ENCODE data around the gene SMIM35. TPM values are rescaled to one million over a fixed set of nuclear protein-coding genes. Genes with fewer than 3 reads are reported as not detected.

Gene SMIM35
- total and polyA plus RNA-seq, 9 donors, result 0.08 TPM; not detected in 8

DNA sequence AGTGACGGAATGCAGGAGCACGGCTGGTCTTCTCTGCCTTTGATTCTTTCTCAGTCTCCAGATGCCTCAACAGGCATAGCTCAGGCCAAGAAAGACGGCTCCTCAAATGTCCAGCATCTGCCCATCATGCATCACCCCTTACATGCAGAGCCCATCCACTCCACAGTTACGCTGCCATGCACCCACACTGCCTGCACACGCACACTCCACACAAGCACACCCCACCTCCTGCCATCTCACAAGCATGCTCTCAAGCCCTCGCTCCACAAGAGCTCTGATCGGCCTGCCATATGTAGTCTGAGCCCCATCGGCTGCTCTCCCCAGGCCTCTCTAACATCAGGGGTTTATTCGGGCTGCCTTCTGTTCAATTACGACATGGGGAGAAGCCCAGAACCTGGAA is 47.1 kb upstream of the SMIM35 start:
- Histone ChIP-seq H3K4me1 (ENCODE audit: insufficient read depth) (no peaks in the 10 kb centered on the region), H3K27ac (no peak overlapping the region), H3K4me3 (no peak overlapping the region), H3K27me3 (no peaks in the 10 kb centered on the region), H3K36me3 (no peaks in the 10 kb centered on the region), H3K9me3 (no peaks in the 10 kb centered on the region)
- intact Hi-C loops (cut with DNase I), result no loop called here
- WGBS, 3 donors, result 88 to 92% (median 89%) methylated on average over 10 of the region's 10 CpGs
- no peak for TF ChIP-seq POLR2A (IDR thresholded peaks at IDR 0.05)
- TF ChIP-seq EP300 (IDR thresholded peaks at IDR 0.05), result no peak
- TF ChIP-seq, protein P1, sequence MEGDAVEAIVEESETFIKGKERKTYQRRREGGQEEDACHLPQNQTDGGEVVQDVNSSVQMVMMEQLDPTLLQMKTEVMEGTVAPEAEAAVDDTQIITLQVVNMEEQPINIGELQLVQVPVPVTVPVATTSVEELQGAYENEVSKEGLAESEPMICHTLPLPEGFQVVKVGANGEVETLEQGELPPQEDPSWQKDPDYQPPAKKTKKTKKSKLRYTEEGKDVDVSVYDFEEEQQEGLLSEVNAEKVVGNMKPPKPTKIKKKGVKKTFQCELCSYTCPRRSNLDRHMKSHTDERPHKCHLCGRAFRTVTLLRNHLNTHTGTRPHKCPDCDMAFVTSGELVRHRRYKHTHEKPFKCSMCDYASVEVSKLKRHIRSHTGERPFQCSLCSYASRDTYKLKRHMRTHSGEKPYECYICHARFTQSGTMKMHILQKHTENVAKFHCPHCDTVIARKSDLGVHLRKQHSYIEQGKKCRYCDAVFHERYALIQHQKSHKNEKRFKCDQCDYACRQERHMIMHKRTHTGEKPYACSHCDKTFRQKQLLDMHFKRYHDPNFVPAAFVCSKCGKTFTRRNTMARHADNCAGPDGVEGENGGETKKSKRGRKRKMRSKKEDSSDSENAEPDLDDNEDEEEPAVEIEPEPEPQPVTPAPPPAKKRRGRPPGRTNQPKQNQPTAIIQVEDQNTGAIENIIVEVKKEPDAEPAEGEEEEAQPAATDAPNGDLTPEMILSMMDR (IDR thresholded peaks at IDR 0.05), result no peak
- no peak for DNase-seq

DNA sequence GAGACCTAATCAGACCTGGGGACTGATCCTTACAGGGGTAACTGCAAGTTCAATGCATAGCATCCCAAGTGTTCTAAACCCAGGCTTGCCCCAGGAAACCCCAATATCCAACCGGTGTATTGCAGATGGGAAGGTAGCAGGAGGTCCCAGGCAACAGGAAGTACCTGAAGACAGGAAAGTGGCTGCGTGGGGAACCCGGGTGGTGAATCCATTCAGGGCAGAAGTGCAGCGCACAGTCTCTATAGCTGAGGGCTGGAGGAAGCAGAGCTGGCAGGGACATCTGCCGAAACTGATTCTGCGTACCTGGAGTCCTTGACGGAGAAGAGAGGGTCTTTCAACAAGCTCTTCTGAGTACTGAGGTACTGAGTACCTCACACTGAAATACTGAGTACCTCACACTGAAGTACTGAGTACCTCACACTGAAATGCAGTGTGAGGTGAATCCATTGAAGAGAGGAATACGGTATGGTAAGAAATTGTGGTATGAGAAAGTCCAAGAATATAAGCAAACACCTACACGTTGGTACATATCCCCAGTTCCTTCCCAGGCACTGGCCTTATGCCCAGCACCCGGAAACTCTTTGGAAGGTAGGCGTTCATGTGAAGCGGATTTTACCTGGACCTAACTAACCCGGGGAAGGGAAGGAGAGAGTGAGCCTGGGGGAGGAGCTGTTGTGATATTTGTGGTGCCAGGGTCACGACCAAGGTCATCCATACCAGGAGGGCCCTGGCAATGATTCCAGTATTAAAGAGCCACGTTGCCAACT is 45.8 kb upstream of the SMIM35 start:
- 72 to 81% (median 75%) methylated on average over 15 of the region's 15 CpGs for WGBS, 3 donors
- no peaks in the 10 kb centered on the region for H3K36me3 ChIP-seq
- H3K4me1 ChIP-seq (ENCODE audit: insufficient read depth), result no peaks in the 10 kb centered on the region
- no peak overlapping the region for H3K4me3 ChIP-seq
- DNase-seq, result no peak
- no peaks in the 10 kb centered on the region for H3K9me3 ChIP-seq
- no peaks in the 10 kb centered on the region for H3K27me3 ChIP-seq
- TF ChIP-seq, protein P1 (IDR thresholded peaks at IDR 0.05), result no peak
- TF ChIP-seq POLR2A (IDR thresholded peaks at IDR 0.05) (no peak), EP300 (IDR thresholded peaks at IDR 0.05) (no peak)
- H3K27ac ChIP-seq, result no peak overlapping the region
- intact Hi-C loops (cut with DNase I), result no loop called here

DNA sequence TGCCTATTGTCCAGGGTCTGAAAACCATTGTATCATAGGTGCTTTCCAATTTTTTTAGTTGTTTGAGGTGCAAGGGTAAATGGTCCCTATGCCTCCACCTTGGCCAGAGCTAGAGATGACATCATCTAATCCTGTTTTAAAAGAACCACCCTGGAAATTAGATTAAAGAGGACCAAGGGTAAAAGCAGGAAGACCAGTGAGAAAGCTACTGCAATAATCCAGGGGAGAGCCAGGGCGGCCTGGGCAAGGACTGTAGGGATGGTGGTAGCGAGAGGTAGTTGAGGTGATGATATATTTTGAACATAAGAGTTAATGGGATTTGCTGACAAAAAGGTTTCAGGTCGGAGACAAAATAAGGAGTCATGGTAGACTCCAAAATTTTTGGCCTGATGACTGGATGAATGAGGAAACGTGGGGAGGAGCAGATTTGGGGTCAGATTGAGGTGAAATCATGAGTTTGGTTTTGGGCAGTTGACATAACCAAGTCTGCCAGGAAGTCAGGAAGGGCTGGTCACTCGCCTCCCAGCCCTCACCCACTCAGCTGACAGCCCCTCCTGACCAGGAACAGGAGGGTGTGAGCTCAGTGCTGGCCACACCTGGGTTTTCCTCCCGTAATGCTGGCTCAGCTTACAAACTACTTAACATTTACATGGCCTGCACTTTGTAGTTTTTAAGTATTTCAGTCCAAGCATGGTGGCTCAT is 42.9 kb upstream of the SMIM35 start:
- no peaks in the 10 kb centered on the region for H3K4me1 ChIP-seq (ENCODE audit: insufficient read depth)
- intact Hi-C loops (cut with DNase I), result no loop called here
- no peak for DNase-seq
- no peak overlapping the region for H3K27ac ChIP-seq
- 57 to 69% (median 60%) methylated on average over 6 of the region's 6 CpGs for whole genome bisulfite sequencing, 3 donors
- H3K9me3 ChIP-seq, result no peaks in the 10 kb centered on the region
- H3K27me3 ChIP-seq, result no peaks in the 10 kb centered on the region
- no peak for TF ChIP-seq EP300 (IDR thresholded peaks at IDR 0.05)
- no peak for TF ChIP-seq POLR2A (IDR thresholded peaks at IDR 0.05)
- TF ChIP-seq, protein P1 (IDR thresholded peaks at IDR 0.05), result no peak
- H3K4me3 ChIP-seq, result no peak overlapping the region
- H3K36me3 ChIP-seq, result no peaks in the 10 kb centered on the region

DNA sequence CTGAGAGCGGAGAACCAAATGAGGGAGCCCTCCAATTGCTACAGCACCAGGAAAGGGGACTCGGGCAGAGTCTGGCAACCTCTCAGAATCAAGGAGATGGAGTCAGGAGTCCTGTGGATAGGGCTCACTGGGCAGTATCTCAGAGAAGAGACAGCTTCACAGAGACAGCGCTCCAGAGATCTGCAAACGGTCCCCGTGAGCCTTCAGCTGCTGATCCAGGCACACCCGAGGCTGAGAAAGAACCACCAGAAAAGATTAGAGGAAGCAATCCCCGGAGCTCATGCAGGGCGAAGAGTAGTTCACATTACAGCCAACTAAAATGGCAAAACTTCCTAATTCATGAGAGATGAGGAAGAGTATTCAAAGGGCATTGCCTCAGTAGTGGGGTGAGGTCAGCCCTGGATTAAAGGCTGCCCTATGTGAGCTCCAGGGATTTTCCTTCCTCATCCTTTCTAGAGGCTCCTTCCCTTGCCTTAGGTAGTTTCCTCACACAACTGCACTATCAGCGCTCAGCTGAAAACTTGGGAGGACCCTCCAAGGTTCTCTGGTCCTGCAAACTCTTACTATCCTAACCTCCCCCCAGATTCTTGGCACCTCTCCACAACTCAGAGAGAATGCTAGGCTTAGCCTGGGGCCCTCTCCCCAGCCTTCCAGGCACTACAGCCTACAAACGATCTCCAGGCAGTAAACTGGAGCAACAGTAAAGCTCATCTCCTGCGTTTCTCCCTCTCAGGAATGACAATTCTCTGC is 42.1 kb upstream of the SMIM35 start:
- TF ChIP-seq POLR2A (IDR thresholded peaks at IDR 0.05), result no peak
- TF ChIP-seq EP300 (IDR thresholded peaks at IDR 0.05), result no peak
- TF ChIP-seq, protein P1 (IDR thresholded peaks at IDR 0.05), result no peak
- no peaks in the 10 kb centered on the region for H3K27me3 ChIP-seq
- H3K9me3 ChIP-seq, result no peaks in the 10 kb centered on the region
- no peak overlapping the region for H3K4me3 ChIP-seq
- no peak for DNase-seq
- intact Hi-C loops (cut with DNase I), result no loop called here
- H3K4me1 ChIP-seq (ENCODE audit: insufficient read depth), result no peaks in the 10 kb centered on the region
- 27 to 33% (median 28%) methylated on average over 11 of the region's 11 CpGs for WGBS, 3 donors
- H3K36me3 ChIP-seq, result no peaks in the 10 kb centered on the region
- H3K27ac ChIP-seq, result no peak overlapping the region
